PC-9 (cell line): ENCODE data around the gene TRANK1. TPM values are rescaled to one million over a fixed set of nuclear protein-coding genes. Genes with fewer than 3 reads are reported as not detected.

Experiments
- BruUV-seq: library from RNA; stranded (reverse); fragments of 400-500 nt; replicated peaks from 2 replicates; lab custom pipeline; 2021; lab: Mats Ljungman, UMichigan
- CTCF ChIA-PET: fragments of 300-600 bp; sonication (Branson Sonifier 250); formaldehyde crosslinking; loops from one replicate; lab custom pipeline; 2022; ENCODE audit warnings: antibody characterized with exemption; lab: Charles Lee
- POLR2A ChIA-PET: fragments of 300-600 bp; sonication (Branson Sonifier 250); formaldehyde crosslinking; loops from one replicate; lab custom pipeline; 2022; ENCODE audit warnings: antibody characterized with exemption; ENCODE audit not compliant: unreplicated experiment; lab: Charles Lee
- DNase-seq, 2 experiments: peaks; one replicate each; pipeline versions ENCODE4 v3.0.0 to v3.0.0-alpha.2; 2015 to 2022; ENCODE audit warnings: mixed read lengths in 1 of 2
- H2AFZ ChIP-seq: fragments of 200-600 bp; sonication (generic); 2 replicates; pipeline ENCODE4 v1.8.1; 2017; ENCODE audit warnings: antibody characterized with exemption
- H3F3A ChIP-seq: fragments of 200-600 bp; sonication (generic); 2 replicates; pipeline ENCODE4 v1.8.1; 2017; ENCODE audit warnings: antibody characterized with exemption, mild to moderate bottlenecking, low read depth; ENCODE audit not compliant: insufficient read depth
- H3K27ac ChIP-seq: fragments of 200-600 bp; sonication (generic); 2 replicates; pipeline ENCODE4 v1.6.1; 2016; ENCODE audit warnings: mixed run types
- H3K27me3 ChIP-seq: fragments of 200-600 bp; sonication (generic); 2 replicates; pipeline ENCODE4 v1.6.1; 2016; ENCODE audit warnings: low read depth, mixed run types; ENCODE audit not compliant: insufficient read depth
- H3K36me3 ChIP-seq: fragments of 200-600 bp; sonication (generic); 2 replicates; pipeline ENCODE4 v1.6.1; 2016; ENCODE audit warnings: low read depth, mixed run types
- H3K4me1 ChIP-seq: fragments of 200-600 bp; sonication (generic); replicated peaks from 2 replicates; pipeline ENCODE4 v1.6.1; 2016; ENCODE audit warnings: mixed run types; ENCODE audit not compliant: insufficient read depth
- H3K4me2 ChIP-seq: fragments of 200-600 bp; sonication (generic); 2 replicates; pipeline ENCODE4 v1.6.1; 2017; ENCODE audit warnings: mixed run types
- H3K4me3 ChIP-seq: fragments of 200-600 bp; sonication (generic); 2 replicates; pipeline ENCODE4 v1.6.1; 2016; ENCODE audit warnings: mixed run types
- H3K79me2 ChIP-seq: fragments of 200-600 bp; sonication (generic); 2 replicates; pipeline ENCODE4 v1.6.1; 2017; ENCODE audit warnings: low read depth, mixed run types
- H3K9me2 ChIP-seq: fragments of 200-600 bp; sonication (generic); 2 replicates; pipeline ENCODE4 v1.8.1; 2017; ENCODE audit warnings: mild to moderate bottlenecking; ENCODE audit not compliant: insufficient read depth
- H3K9me3 ChIP-seq: fragments of 200-600 bp; sonication (generic); 2 replicates; pipeline ENCODE4 v1.8.1; 2016; ENCODE audit warnings: low read depth; ENCODE audit not compliant: insufficient read depth
- H4K20me1 ChIP-seq: fragments of 200-600 bp; sonication (generic); 2 replicates; pipeline ENCODE4 v1.8.1; 2017; ENCODE audit not compliant: insufficient read depth
- CTCF ChIP-seq: fragments of 200-600 bp; sonication (generic); conservative IDR thresholded peaks from 2 replicates; pipeline ENCODE4 v1.6.1; 2017; ENCODE audit warnings: mixed run types, antibody characterized with exemption, mild to moderate bottlenecking, moderate library complexity
- EZH2 ChIP-seq: fragments of 200-600 bp; sonication (generic); IDR thresholded peaks from 2 replicates; pipeline ENCODE4 v1.8.0; 2017; ENCODE audit warnings: antibody characterized with exemption, low read depth
- intact Hi-C: fragments of 100-400 bp; cut with micrococcal nuclease; formaldehyde crosslinking; loops from one replicate; pipeline ENCODE4 v1.10.0; 2022; ENCODE audit not compliant: unreplicated experiment
- total RNA-seq: library from RNA; stranded (reverse); gene quantifications from 2 replicates; pipeline ENCODE4 v1.2.3, GENCODE V29; 2021

Gene TRANK1
- total RNA-seq, 1 experiment from 2014 or later = 12.1 TPM

DNA sequence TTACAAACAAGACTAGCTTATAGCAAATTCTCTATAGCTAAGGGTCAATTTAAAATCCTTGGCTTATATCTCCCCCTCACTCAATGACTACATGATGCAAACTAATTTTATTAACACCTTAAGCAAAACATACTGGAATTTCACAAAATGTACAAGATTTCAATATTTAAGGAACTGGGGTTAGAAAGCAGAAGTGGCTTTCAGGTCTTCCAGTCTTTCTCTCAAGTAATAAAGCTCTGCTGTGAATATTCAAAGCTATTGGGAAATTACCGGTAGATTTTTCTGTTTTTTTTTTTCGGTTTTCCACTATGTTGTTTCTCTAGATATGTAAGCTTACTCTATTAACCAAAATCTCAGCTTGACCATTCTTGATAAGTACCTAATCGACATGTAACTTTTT is 44.2 kb upstream of the TRANK1 start:
- H3K79me2 ChIP-seq = peaks cover 39% of the 10 kb centered on the region
- H3K9me3 ChIP-seq = no peaks in the 10 kb centered on the region
- H4K20me1 ChIP-seq = no peaks in the 10 kb centered on the region; the same call in none of the 2 replicates
- H3K27me3 ChIP-seq = no peaks in the 10 kb centered on the region
- no peak for DNase-seq
- no peak overlapping the region for H2AFZ ChIP-seq
- intact Hi-C loops = no loop called here
- H3K4me1 ChIP-seq = peaks cover 22% of the 10 kb centered on the region
- no peak overlapping the region for H3K27ac ChIP-seq
- TF ChIP-seq EZH2 (no peak), CTCF (no peak)
- BruUV-seq = no TSS peak
- no peak overlapping the region for H3K4me3 ChIP-seq
- ChIA-PET CTCF (interaction anchor here (0.5 to 0.6 kb wide), 2 partner anchors 22 to 44 kb away, joined by 3 read pairs; partner anchors contain the start of gene TRANK1), POLR2A (interaction anchor here (0.6 kb wide), 2 partner anchors 158 to 201 kb away, joined by 6 to 14 read pairs; no protein-coding TSS in a partner anchor)
- no peaks in the 10 kb centered on the region for H3K9me2 ChIP-seq
- peaks cover 24% of the 10 kb centered on the region; the same call in 1 of the 2 replicates for H3K36me3 ChIP-seq
- no peak overlapping the region for H3K4me2 ChIP-seq
- no peaks in the 10 kb centered on the region; the same call in 1 of the 2 replicates for H3F3A ChIP-seq

GRCh38 chr3:36988356-36988755 is 43.5 kb upstream of the TRANK1 start:
- no peak overlapping the region for H3K4me3 ChIP-seq
- H4K20me1 ChIP-seq = no peaks in the 10 kb centered on the region; the same call in none of the 2 replicates
- intact Hi-C loops = no loop called here
- H3K4me2 ChIP-seq = no peak overlapping the region
- ChIA-PET POLR2A (interaction anchor here (0.6 kb wide), 2 partner anchors 158 to 201 kb away, joined by 6 to 14 read pairs; no protein-coding TSS in a partner anchor), CTCF (no interaction called here)
- BruUV-seq = no TSS peak
- no peaks in the 10 kb centered on the region for H3K9me3 ChIP-seq
- H3K27me3 ChIP-seq = no peaks in the 10 kb centered on the region
- H3F3A ChIP-seq = no peaks in the 10 kb centered on the region; the same call in 1 of the 2 replicates
- TF ChIP-seq EZH2 (no peak), CTCF (no peak)
- no peak overlapping the region for H3K27ac ChIP-seq
- no peaks in the 10 kb centered on the region for H3K9me2 ChIP-seq
- H2AFZ ChIP-seq = no peak overlapping the region
- peaks cover 37% of the 10 kb centered on the region for H3K79me2 ChIP-seq
- DNase-seq = no peak
- peaks cover 24% of the 10 kb centered on the region; the same call in 1 of the 2 replicates for H3K36me3 ChIP-seq
- peaks cover 21% of the 10 kb centered on the region for H3K4me1 ChIP-seq

- no peaks in the 10 kb centered on the region for H3K79me2 ChIP-seq
- no peak overlapping the region for H2AFZ ChIP-seq
- intact Hi-C loops = no loop called here
- H3K4me1 ChIP-seq = no peaks in the 10 kb centered on the region
- H4K20me1 ChIP-seq = no peaks in the 10 kb centered on the region
- BruUV-seq = no TSS peak
- CTCF ChIA-PET = no interaction called here
- no peaks in the 10 kb centered on the region for H3K36me3 ChIP-seq
- H3K4me3 ChIP-seq = no peak overlapping the region
- POLR2A ChIA-PET = no interaction called here
- H3F3A ChIP-seq = peaks cover 4% of the 10 kb centered on the region; the same call in 1 of the 2 replicates
- TF ChIP-seq EZH2 = no peak
- no peak for TF ChIP-seq CTCF
- DNase-seq = no peak
- no peaks in the 10 kb centered on the region; the same call in 1 of the 2 replicates for H3K9me3 ChIP-seq
- H3K27ac ChIP-seq = no peak overlapping the region
- no peaks in the 10 kb centered on the region for H3K9me2 ChIP-seq
- no peak overlapping the region for H3K4me2 ChIP-seq
- no peaks in the 10 kb centered on the region for H3K27me3 ChIP-seq
These were observed 36.2 kb upstream of the TRANK1 start for GRCh38 chr3:36981006-36981405.
